ENCODE data around the gene PHLDB1. TPM values are rescaled to one million over a fixed set of nuclear protein-coding genes. Genes with fewer than 3 reads are reported as not detected.

Gene PHLDB1
- total RNA-seq (1 to 10 TPM in 4 of 5 experiments, under 1 TPM in 1; 0.68 to 4.9 (median 3.0) TPM), polyA plus RNA-seq (under 1 TPM; 0.39 to 0.40 TPM), total RNA-seq (5.4 reads per million, percentile 25 among the genes with 10 or more reads in this experiment)

DNA sequence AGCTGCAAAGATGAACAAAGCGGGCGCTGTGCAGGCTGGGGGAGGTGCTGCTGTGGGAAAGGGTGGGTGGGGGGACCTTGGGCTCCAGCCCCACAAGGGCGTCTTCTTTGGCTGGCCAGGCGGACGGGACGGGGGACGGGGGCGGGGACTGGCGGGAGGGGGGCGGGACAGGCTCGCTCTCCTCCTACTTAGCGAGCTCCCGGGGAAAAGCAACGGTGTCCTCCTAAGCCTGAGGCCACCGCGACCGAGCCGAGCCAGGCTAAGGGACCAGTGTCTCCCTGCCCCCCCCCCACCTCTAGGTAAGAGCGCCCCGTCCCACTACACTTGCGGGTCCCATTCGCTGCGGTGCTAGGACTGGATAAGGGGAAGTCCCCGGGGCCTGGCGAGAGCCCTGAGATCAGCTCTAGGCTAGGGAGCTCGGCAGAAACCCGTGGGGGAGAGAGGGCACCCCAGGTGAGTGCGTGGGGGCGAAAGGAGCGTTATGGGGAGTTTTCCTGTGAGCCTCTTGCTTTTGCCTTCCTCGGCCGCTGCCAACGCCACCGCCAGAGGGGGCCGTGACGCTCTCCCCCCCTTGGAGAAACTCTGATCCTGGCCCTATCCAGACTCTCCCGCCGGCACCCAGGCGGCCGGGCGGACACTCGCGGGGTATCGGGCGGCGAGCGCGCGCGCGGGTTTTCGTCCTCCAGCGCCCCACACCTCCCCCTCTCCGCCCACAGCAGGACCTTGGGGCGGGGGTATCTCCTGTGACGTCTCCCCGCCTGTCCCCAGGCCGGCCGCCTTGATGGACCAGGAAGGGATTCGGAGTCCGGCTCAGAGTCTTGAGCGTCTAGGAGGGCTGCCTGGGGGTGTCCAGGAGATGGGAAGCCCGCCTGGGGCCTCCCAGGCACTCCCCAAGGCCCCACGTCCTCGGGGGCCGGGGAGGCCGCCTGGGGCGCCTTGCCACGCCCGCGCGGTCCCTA lies at the start of gene PHLDB1:
Gene PHLDB1 (plus strand): TSS at position 215 of the 959 bp plus-strand sequence. CDS start 6,222 bp downstream, outside the sequence.
- no peaks in the 10 kb centered on the region for H3K9me3 Mint-ChIP-seq
- H3K4me1 ChIP-seq (ENCODE audit: control insufficient read depth in 2 of 2, insufficient read depth in 2 of 2, low read length in 2 of 2): peaks cover 18 to 23% of the 10 kb centered on the region in 2 donors
- H3K4me1 Mint-ChIP-seq: peaks cover 16 to 26% (median 23%) of the 10 kb centered on the region in 7 donors
- H3K27ac ChIP-seq (ENCODE audit: low read depth, low read length): peak within 1 kb of the TSS; percentile 85
- no peaks in the 10 kb centered on the region for H3K9me3 ChIP-seq (ENCODE audit: control insufficient read depth in 2 of 3, low read length in 3 of 3)
- peak within 1 kb of the TSS; percentile 61 for H3K4me3 ChIP-seq (ENCODE audit: low read length)
- DNase-seq (peak; percentile 21 to 77 (median 40)), ATAC-seq (peak; percentile 3)
- H3K4me3 Mint-ChIP-seq: peak within 1 kb of the TSS; percentile 77 to 88 (median 84)
- H3K27ac Mint-ChIP-seq: peak within 1 kb of the TSS in 8 of 9 donors; percentile 82 to 95 (median 90)
- H3K36me3 ChIP-seq (ENCODE audit: control insufficient read depth in 2 of 3, insufficient read depth in 3 of 3, low read length in 3 of 3): no peaks in the 10 kb centered on the region
- H3K36me3 Mint-ChIP-seq: peaks cover 0 to 10% (median 0%) of the 10 kb centered on the region in 5 donors
- ChIA-PET POLR2A (interaction anchor here (1.6 to 3.8 kb wide), 2 partner anchors 13 to 35 kb away, joined by 7 to 27 read pairs; partner anchors contain the start of gene ARCN1), CTCF (interaction anchor here (0.6 to 4.6 kb wide), 3 partner anchors 10 to 13 kb away, joined by 3 to 15 read pairs (median 6); no protein-coding TSS in a partner anchor)
- intact Hi-C loops (cut with micrococcal nuclease): loop anchor here in 1 of 2 donors (1.0 to 10.0 kb wide), 6 partner anchors 35 to 391 kb away; partner anchors contain the start of genes ARCN1, CENATAC, TMEM25 and UPK2
- no peaks in the 10 kb centered on the region for H3K27me3 ChIP-seq (ENCODE audit: control insufficient read depth in 2 of 2, insufficient read depth in 2 of 2, low read length in 2 of 2)
- peaks cover 0 to 45% (median 0%) of the 10 kb centered on the region in 5 donors for H3K27me3 Mint-ChIP-seq

DNA sequence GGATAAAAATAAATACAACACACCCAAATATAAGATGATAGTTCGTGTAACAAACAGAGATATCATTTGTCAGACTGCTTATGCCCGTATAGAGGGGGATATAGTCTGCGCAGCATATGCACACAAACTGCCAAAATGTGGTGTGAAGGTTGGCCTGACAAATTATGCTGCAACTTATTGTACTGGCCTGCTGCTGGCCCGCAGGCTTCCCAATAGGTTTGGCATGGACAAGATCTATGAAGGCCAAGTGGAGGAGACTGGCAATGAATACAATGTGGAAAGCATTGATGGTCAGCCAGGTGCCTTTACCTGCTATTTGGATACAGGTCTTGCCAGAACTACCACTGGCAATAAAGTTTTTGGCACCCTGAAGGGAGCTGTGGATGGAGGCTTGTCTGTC lies 46.6 kb upstream of the PHLDB1 start:
- no peaks in the 10 kb centered on the region for H3K4me1 ChIP-seq (ENCODE audit: control insufficient read depth in 2 of 2, insufficient read depth in 2 of 2, low read length in 2 of 2)
- Mint-ChIP-seq H3K27ac (peak overlapping the region in 1 of 9 donors; percentile 45), H3K4me3 (no peak overlapping the region), H3K9me3 (no peaks in the 10 kb centered on the region), H3K4me1 (peaks cover 9 to 25% (median 16%) of the 10 kb centered on the region in 7 donors), H3K36me3 (peaks cover 0 to 22% (median 3%) of the 10 kb centered on the region in 5 donors), H3K27me3 (no peaks in the 10 kb centered on the region)
- CTCF ChIA-PET: no interaction called here
- H3K36me3 ChIP-seq (ENCODE audit: control insufficient read depth in 2 of 3, insufficient read depth in 3 of 3, low read length in 3 of 3): peaks cover 0 to 30% (median 0%) of the 10 kb centered on the region in 3 experiments
- ATAC-seq (no peak), DNase-seq (no peak)
- H3K4me3 ChIP-seq (ENCODE audit: low read length): no peak overlapping the region
- intact Hi-C loops (cut with micrococcal nuclease): loop anchor here in 1 of 2 donors (10.0 kb wide), 1 partner anchor 266 kb away; no protein-coding TSS in a partner anchor
- no peaks in the 10 kb centered on the region for H3K27me3 ChIP-seq (ENCODE audit: control insufficient read depth in 2 of 2, insufficient read depth in 2 of 2, low read length in 2 of 2)
- POLR2A ChIA-PET: no interaction called here
- H3K9me3 ChIP-seq (ENCODE audit: control insufficient read depth in 2 of 3, low read length in 3 of 3): no peaks in the 10 kb centered on the region
- no peak overlapping the region for H3K27ac ChIP-seq (ENCODE audit: low read depth, low read length)

DNA sequence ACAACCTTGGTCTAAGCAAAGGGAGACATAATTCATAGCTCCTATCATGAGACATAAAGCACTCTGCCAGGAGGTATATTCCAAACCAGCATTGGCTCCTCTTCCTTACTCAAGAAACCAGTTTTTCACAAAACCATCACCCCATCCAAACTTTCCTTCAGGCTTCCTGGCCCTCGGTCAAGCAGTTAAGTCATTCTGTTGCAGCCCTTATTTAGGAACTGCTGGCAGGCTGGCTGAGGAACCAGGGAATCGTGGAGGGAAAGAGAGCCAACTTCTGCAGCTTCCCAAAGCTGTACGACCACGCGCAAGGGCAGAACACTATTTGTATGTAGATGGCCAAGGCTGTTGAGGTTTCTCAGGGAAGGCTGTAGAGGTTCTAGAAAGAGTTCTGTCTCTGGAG lies 42.4 kb upstream of the PHLDB1 start:
- no peaks in the 10 kb centered on the region for H3K9me3 Mint-ChIP-seq
- Histone ChIP-seq H3K4me3 (ENCODE audit: low read length) (no peak overlapping the region), H3K27me3 (ENCODE audit: control insufficient read depth in 2 of 2, insufficient read depth in 2 of 2, low read length in 2 of 2) (no peaks in the 10 kb centered on the region), H3K27ac (ENCODE audit: low read depth, low read length) (peak overlapping the region; percentile 48), H3K4me1 (ENCODE audit: control insufficient read depth in 2 of 2, insufficient read depth in 2 of 2, low read length in 2 of 2) (no peaks in the 10 kb centered on the region), H3K9me3 (ENCODE audit: control insufficient read depth in 2 of 3, low read length in 3 of 3) (no peaks in the 10 kb centered on the region), H3K36me3 (ENCODE audit: control insufficient read depth in 2 of 3, insufficient read depth in 3 of 3, low read length in 3 of 3) (peaks cover 0 to 8% (median 0%) of the 10 kb centered on the region in 3 experiments)
- H3K4me3 Mint-ChIP-seq: peak overlapping the region; percentile 26 to 96 (median 80)
- H3K27me3 Mint-ChIP-seq: no peaks in the 10 kb centered on the region
- POLR2A ChIA-PET: no interaction called here
- peak overlapping the region; percentile 54 to 97 (median 88) for H3K27ac Mint-ChIP-seq
- H3K4me1 Mint-ChIP-seq: peaks cover 9 to 29% (median 20%) of the 10 kb centered on the region in 7 donors
- peaks cover 0 to 4% (median 0%) of the 10 kb centered on the region in 5 donors for H3K36me3 Mint-ChIP-seq
- intact Hi-C loops (cut with micrococcal nuclease): loop anchor here (1.0 to 10.0 kb wide), 3 partner anchors 8 to 270 kb away; partner anchors contain the start of gene CD3E (in 1 of the 2)
- CTCF ChIA-PET: no interaction called here
- DNase-seq: no peak
- no peak for ATAC-seq

DNA sequence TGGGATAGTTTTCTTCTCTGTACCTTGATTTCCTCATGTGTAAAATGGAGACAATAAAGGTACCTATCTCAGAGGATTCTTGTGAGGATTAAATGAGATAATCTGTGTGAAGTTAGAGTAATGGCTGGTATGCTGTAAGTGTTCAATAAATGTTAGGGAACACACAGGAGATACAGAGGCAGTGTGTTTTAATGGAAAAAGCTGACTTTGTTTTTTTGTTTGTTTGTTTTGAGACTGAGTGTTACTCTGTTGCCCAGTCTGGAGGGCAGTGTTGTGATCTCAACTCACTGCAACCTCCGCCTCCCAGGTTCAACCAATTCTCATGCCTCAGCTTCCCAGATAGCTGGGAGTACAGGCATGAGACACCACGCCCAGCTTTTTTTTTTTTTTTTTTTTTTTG lies 37.7 kb upstream of the PHLDB1 start:
- Histone ChIP-seq H3K27me3 (ENCODE audit: control insufficient read depth in 2 of 2, insufficient read depth in 2 of 2, low read length in 2 of 2) (no peaks in the 10 kb centered on the region), H3K4me3 (ENCODE audit: low read length) (no peak overlapping the region), H3K4me1 (ENCODE audit: control insufficient read depth in 2 of 2, insufficient read depth in 2 of 2, low read length in 2 of 2) (peaks cover 17 to 22% of the 10 kb centered on the region in 2 donors), H3K27ac (ENCODE audit: low read depth, low read length) (no peak overlapping the region), H3K36me3 (ENCODE audit: control insufficient read depth in 2 of 3, insufficient read depth in 3 of 3, low read length in 3 of 3) (peaks cover 0 to 7% (median 0%) of the 10 kb centered on the region in 3 experiments), H3K9me3 (ENCODE audit: control insufficient read depth in 2 of 3, low read length in 3 of 3) (no peaks in the 10 kb centered on the region)
- ATAC-seq: no peak
- intact Hi-C loops (cut with micrococcal nuclease): loop anchor here (5.0 to 10.0 kb wide), 7 partner anchors 227 to 582 kb away; partner anchors contain the start of genes BCL9L (in 1 of the 2), CD3D (in 1 of the 2), CD3E (in 1 of the 2) and CD3G (in 1 of the 2)
- no peaks in the 10 kb centered on the region for H3K27me3 Mint-ChIP-seq
- peak overlapping the region in 1 of 9 donors; percentile 98 for H3K27ac Mint-ChIP-seq
- ChIA-PET POLR2A (interaction anchor here (0.6 to 1.2 kb wide), 4 partner anchors 217 to 533 kb away, joined by 3 to 4 read pairs (median 4); no protein-coding TSS in a partner anchor), CTCF (interaction anchor here (0.7 kb wide), 1 partner anchor 224 kb away, joined by 4 read pairs; no protein-coding TSS in a partner anchor)
- H3K4me3 Mint-ChIP-seq: no peak overlapping the region
- H3K9me3 Mint-ChIP-seq: peaks cover 0 to 2% (median 0%) of the 10 kb centered on the region in 11 donors
- H3K4me1 Mint-ChIP-seq: peaks cover 24 to 44% (median 37%) of the 10 kb centered on the region in 7 donors
- peaks cover 0 to 5% (median 0%) of the 10 kb centered on the region in 5 donors for H3K36me3 Mint-ChIP-seq
- no peak for DNase-seq

DNA sequence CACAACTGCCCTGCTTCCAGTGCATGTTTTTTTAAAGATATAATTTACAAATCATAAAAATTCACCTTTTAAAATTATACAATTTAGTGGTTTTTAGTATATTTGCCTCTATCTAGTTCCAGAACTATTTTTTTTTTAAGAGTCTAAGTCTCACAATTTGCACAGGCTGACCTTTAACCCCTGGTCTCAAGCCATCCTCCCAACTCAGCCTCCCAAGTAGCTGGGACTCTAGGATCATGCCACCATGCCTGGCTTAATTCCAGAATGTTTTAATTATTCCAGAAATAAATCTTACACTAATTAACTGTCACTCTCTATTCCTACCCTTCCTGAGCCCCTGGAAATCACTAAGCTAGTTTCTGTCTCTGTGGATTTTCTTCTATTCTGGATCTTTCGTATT lies 36.6 kb upstream of the PHLDB1 start:
- CTCF ChIA-PET: no interaction called here
- H3K27ac ChIP-seq (ENCODE audit: low read depth, low read length): peak overlapping the region; percentile 100

More for the DNA sequence above, 36.6 kb upstream of the PHLDB1 start:
- Histone ChIP-seq H3K4me3 (ENCODE audit: low read length) (no peak overlapping the region), H3K9me3 (ENCODE audit: control insufficient read depth in 2 of 3, low read length in 3 of 3) (no peaks in the 10 kb centered on the region), H3K36me3 (ENCODE audit: control insufficient read depth in 2 of 3, insufficient read depth in 3 of 3, low read length in 3 of 3) (peaks cover 0 to 7% (median 0%) of the 10 kb centered on the region in 3 experiments), H3K27me3 (ENCODE audit: control insufficient read depth in 2 of 2, insufficient read depth in 2 of 2, low read length in 2 of 2) (no peaks in the 10 kb centered on the region), H3K4me1 (ENCODE audit: control insufficient read depth in 2 of 2, insufficient read depth in 2 of 2, low read length in 2 of 2) (peaks cover 25 to 31% of the 10 kb centered on the region in 2 donors)
- DNase-seq: no peak
- intact Hi-C loops (cut with micrococcal nuclease): loop anchor here (5.0 kb wide), 5 partner anchors 228 to 583 kb away; partner anchors contain the start of genes BCL9L (in 1 of the 2), CD3D (in 1 of the 2), CD3G (in 1 of the 2) and CENATAC (in 1 of the 2)
- Mint-ChIP-seq H3K4me3 (peak overlapping the region in 6 of 10 donors; percentile 10 to 99 (median 64)), H3K36me3 (peaks cover 0 to 7% (median 0%) of the 10 kb centered on the region in 5 donors), H3K27ac (peak overlapping the region in 8 of 9 donors; percentile 92 to 98 (median 98)), H3K9me3 (peaks cover 0 to 2% (median 0%) of the 10 kb centered on the region in 11 donors), H3K27me3 (no peaks in the 10 kb centered on the region), H3K4me1 (peaks cover 29 to 47% (median 40%) of the 10 kb centered on the region in 7 donors)
- no peak for ATAC-seq
- POLR2A ChIA-PET: interaction anchor here (0.6 to 3.8 kb wide), 5 partner anchors 9 to 213 kb away, joined by 3 to 27 read pairs (median 3); no protein-coding TSS in a partner anchor

Measured in naive thymus-derived CD4-positive, alpha-beta T cell (primary cell).